ENCODE results near the gene GABARAPL2. TPM values are rescaled to one million over a fixed set of nuclear protein-coding genes. Genes with fewer than 3 reads are reported as not detected.
A peak's percentile ranks its signal among the peaks of the same experiment; 100 is the strongest.
"Not testable (repeated sequence)": the region's sequence is repeated elsewhere in the genome, so short reads cannot be mapped to it uniquely, and the experiment has no call there.

The GABARAPL2 gene
- polyA plus RNA-seq, 4 donors, result 194 to 206 (median 199) TPM

DNA sequence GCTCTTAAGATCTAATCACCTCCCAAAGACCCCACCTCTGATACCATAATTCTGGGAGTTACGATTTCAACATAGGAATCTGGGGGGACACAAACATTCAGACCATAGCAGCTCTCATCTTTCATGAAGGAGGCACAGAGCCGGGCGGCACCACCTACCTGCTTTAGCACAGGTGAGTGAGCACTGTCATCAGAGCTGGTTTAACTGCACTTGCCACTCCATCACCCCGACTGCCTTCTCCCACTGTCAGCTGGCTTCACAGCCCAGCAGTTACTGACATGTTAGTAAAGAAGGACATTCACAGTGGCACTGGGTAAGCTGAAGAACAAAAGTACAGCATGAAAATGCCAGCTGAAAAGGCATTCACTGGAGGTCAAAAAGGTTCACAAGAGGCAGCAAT lies 22.5 kb downstream of the GABARAPL2 start:
- no peak for DNase-seq (ENCODE audit: low read depth in 4 of 4, low spot score in 3 of 4)

DNA sequence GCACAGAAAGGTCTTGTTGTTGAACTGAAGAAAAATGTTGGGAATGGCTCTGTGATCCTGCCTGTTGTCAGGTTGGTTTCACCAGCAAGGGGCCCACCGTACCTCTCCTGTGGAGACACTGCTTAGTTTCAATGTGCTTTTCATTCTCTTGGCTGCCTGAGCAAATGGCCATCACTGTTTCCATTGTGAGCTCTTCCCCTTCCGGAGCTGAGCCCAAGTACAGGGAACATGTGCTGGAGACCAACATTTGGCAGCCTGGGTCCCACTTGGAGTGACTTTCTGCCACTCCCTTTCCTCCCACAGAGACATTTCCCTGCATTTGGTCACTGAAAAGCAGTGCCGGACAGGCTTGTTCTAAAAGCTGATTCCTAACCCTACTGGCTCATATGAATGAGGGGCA lies 23.1 kb downstream of the GABARAPL2 start:
- DNase-seq (ENCODE audit: low read depth in 4 of 4, low spot score in 3 of 4), result no peak

DNA sequence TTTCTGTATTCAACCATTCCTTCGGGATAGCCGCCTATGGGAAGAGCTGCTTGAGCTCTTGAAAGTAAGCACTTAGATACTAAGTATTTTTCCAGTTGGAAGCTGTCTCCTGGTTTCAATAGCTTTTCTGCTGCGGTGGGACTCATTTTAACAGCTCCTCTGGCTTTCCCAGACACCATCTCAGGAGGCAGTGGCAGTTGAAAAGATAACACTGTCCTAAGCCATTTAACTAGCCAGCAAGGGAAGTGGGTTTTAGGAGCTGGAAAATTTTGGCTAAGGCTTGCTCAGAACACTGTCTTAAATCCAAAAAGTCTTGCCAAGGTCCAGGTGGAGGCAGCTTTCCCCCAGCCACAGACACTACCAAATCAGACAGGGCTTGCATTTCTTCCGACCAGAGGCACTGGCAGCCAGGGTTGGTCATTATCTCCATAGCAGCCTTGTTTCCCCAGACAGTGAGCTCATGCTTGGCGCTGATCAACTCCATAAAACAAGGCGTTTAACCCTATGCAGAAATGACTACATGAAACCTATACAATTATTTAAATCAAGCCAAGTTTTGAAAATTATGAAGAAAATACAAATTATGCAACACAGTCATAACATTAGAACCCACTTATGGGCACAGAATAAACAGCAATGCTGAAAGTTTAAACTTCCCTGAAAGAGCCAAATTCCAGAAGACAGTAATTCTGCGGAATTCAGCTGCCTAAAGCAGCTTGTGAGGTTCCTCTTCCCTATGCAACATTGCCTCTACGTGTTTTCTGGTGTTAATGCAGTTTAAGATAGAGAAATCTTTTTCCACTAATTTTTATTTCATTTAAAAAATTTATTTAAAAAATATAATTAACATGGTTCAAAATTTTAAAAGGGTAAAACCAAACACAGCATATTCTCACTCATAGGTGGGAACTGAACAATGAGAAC lies 25.0 kb downstream of the GABARAPL2 start:
- DNase-seq (ENCODE audit: low read depth in 4 of 4, low spot score in 3 of 4), result no peak

DNA sequence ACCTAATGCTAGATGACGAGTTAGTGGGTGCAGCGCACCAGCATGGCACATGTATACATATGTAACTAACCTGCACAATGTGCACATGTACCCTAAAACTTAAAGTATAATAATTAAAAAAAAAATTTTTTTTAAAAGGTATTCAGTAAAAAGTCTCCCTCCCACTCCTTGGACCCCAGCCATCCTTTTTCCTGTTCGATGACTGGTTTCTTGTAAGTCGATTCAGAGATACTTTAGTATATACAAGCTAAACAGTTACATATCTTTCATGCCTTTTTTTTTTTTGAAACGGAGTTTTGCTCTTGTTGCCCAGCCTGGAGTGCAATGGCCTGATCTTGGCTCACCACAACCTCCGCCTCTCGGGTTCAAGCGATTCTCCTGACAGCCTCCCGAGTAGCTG lies 25.7 kb downstream of the GABARAPL2 start:
- not testable (repeated sequence) for DNase-seq (ENCODE audit: low read depth in 4 of 4, low spot score in 3 of 4)

DNA sequence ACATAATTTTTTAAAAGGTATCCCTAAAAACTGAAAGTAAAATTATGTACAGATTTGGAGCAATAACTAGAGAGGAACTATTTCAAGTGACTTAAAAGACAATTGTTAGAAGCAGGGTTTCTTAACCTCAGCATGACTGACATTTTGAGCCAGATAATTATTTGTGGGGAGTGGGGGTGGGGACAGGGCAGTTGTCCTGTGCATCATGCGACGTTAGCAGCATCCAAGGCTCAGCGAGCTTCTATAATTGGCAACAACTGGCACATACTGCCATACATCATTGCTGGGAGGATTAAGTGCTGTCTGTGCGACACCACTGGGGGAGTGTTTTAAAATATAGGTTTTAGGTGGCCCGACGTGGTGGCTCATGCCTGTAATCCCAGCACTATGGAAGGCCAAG lies 27.1 kb downstream of the GABARAPL2 start:
- DNase-seq (ENCODE audit: low read depth in 4 of 4, low spot score in 3 of 4), result no peak

DNA sequence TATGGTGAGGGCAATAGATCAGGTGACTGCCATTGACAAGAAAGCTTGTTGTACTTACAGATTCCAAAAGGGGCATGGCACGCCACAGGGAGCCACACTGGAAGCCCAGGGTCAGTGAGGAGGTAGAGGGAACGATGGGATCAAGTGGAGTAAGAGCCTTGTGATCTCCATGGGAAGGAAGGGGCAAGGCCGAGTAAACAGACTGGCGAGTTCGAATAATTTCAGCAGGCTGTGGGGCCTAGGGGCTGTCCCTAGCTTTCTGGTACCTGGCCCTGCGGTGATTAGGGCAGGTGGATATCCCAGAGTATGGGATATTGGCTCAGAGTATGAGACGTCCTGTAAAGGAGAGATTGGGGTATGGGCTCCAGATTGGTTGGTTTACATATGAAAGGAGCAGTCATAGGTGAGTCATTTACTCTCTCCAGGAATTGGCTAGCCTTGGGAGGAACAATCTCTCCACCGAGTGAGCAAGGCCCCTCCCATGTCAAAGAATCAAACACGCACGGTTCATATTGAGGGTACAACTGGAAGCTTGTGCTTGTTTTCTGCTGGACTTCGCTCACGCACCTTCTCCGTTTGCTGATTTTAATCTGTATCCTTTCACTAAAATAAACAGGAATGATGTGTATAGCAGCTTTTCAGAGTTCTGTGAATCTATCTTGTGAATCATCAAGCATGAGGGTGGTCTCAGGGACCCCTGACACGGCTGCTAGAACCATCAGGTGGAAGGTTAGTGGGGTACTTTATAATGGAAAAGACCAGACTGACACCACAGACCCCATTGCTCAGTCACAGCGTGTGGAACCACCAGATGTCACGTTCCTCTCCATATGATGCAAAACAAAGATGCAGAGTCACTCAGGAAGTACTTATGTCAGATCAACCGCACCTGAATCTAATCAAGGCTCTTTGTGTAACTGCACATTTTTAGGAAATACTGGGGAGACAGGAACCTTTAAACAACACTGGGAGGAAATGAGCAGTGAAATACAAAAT lies 27.9 kb downstream of the GABARAPL2 start:
- no peak for DNase-seq (ENCODE audit: low read depth in 4 of 4, low spot score in 3 of 4)

DNA sequence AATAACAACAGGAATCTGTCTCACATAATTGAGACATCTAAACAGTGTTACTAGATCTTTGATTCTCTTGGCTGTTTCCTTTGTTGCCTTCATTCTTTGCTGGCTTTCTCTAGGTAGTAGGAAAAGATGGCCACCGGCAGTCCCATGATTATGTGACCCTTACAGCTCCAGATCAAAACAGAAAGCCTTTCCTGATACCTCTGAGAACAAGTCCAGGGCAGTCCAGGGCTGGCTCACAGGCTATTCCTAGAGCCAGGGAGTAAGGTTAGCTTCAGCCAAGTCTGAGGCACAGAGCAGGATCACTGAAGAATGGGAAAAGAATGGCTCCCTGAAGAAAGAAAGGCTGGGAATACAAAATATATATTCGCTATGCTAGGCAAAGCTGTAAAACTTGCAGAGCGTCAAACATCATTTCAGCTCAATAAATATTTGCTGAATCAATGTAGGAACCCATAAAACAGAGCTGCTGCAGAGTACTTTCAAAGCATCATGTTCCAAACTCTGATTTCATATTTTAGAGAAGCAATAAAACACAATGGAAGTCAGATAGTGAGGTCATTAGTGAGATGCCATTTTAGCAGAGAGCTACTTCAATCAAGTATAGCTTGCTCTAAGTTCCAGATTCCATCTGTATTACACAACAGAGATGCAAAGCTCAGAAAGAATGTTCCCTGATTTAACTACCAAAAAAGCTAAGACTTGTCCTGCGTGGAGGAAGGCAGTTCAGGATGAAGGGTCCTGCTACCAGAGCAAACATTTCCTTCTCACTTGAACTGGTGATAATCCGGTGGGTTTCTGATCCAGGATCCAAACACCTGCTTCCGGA lies 33.5 kb downstream of the GABARAPL2 start:
- no peak for DNase-seq (ENCODE audit: low read depth in 4 of 4, low spot score in 3 of 4)

DNA sequence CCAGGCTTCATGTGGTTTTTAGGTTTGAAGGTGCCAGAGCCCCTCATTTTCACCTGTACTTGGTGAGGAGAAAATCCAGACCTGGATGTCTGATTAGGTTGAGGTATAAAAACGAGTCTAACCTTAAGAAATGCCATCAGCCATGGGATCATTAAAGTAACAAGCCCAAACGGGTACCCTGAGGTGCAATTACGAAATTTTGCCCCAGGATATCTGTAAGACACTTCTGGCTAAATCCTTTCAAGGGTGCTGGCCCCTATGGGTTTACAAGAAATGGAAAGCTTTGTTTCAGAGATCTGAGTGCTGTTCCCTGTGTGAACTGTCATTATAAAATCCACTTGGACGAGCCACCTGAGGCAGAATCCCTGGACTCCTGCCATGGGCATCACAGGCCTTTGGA lies 37.1 kb downstream of the GABARAPL2 start:
- DNase-seq (ENCODE audit: low read depth in 4 of 4, low spot score in 3 of 4), result no peak

DNA sequence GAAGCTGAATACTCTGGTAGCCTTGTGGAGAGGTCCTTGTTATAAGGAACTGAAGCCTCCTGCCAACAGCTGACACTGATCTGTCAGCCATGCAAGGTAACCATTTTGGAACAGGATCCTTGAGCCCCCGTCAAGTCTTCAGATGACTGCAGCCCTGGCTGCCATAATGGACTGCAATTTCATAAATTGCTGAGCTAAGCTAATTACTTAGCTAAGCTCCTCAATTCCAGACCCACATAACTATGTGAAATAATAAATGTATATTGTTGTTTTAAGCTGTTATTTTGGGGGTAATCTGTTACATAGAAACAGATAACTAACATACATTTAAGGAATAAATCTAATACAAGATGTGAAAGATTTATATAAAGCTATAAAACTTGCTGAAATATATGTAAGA lies 40.3 kb downstream of the GABARAPL2 start:
- DNase-seq (ENCODE audit: low read depth in 4 of 4, low spot score in 3 of 4), result no peak

DNA sequence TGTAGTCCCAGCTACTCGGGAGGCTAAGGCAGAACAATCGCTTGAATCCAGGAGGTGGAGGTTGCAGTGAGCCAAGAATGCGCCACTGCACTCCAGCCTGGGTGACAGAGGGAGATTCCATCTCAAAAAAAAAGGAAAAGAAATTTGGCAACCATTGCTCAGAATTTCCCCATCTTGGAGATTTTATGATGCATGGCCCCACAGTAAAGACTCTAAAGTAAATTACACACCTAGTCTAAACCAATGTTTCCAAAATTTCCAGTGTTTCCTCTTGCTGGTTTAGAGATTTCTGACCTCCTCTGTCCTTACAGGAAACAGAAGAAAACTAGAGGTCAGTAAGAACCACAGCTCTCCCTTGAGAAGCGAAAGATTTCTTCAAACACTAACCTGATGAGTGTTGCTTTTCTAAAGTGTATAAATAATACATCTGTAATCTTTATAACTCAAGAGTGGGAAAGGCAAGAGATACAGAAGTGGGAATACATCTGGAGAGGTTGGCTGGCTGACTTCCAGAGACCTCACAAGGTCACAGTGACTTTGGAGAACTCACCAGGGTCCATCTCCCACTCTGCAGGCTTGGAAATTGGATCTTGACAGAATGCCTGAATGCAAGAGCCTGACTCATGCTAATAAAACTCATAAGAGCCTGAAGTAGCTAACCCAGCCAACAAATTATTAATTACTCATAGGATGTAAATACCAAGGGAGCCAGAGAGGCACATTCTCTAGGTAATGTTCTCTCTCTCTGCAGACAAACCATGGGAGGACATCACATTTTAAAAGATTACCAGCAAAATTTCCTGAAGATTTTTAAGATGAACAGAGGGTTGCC lies 48.1 kb downstream of the GABARAPL2 start:
- no peak for DNase-seq (ENCODE audit: low read depth in 4 of 4, low spot score in 3 of 4)

DNA sequence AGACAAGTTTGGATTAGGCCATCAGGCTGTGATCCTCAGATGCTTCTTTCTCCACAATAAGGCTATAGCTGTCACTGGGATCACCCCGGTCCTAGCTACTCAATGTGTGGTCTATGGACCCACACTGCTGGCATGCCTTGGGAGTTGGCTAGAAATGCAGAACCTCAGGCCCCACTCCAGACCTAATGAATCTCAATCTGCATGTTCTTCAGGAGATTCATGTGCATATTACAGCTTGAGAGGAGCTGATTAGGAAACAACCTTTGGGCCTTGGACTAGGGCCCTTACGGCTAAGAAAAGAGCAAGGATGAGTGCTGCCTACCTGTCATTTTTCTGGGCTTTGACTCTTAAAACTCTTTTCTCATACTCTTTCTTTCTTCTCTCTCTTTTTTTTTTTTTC lies 49.4 kb downstream of the GABARAPL2 start:
- no peak for DNase-seq (ENCODE audit: low read depth in 4 of 4, low spot score in 3 of 4)

DNA sequence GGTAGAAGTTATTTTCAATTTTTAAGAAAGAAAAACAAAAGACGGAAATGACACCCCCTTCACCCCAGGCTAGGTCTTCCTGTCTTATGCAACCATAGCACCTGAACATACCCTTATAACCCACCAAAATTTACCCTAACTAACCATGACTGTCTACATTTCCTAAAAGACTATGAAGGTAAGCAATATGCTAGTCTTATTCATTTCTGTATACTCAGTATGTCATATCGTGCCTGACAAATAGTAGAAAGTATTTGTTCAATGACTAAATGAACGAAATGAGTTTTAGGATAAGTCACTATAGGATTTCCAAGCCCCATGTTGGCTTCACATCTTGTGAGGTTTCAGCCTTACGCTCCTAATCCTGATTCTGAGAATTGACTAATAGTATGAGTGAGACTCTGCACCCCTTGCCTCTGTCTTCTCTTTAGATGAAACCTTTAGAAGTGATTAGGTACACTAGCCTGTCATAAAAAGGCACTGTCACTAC lies 50.4 kb downstream of the GABARAPL2 start:
- no peak for DNase-seq (ENCODE audit: low read depth in 4 of 4, low spot score in 3 of 4)

DNA sequence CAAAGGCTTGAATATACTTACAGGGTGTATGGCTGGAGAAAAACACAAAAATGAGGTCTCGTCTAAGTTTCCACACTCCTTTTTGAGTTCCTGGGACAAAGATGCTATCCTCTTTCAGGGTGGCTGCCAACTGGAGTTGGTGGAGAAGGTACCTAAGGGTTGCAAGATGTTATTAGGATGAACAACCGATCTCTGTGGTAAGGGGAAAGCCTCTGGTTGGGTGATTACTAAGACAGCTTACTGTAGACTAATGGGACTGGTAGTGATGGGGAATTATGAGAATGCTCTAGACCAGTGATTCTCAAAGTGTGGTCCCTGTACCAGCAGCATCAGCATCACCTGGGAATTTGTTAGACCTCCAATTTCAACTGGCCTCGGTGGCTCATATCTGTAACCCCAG lies 50.9 kb downstream of the GABARAPL2 start:
- DNase-seq (ENCODE audit: low read depth in 4 of 4, low spot score in 3 of 4), result no peak

DNA sequence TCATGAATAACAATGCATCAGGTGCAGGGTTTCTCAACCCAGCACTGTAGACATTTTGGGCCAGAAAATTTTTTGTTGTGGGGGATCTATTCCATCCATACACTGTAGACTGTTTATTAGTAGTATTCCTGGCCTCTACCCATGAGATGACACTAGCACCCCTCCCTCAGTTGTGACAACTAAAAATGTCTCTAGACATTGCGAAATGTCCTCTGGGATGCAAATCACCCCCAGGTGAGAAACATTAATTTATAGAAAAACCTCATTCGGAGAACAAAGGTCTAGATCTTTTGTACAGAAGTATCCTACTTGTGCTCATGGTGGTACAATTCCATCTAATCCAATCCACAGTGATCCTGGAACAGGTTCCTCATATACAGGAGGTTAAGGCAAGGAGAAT lies 52.6 kb downstream of the GABARAPL2 start:
- no peak for DNase-seq (ENCODE audit: low read depth in 4 of 4, low spot score in 3 of 4)

DNA sequence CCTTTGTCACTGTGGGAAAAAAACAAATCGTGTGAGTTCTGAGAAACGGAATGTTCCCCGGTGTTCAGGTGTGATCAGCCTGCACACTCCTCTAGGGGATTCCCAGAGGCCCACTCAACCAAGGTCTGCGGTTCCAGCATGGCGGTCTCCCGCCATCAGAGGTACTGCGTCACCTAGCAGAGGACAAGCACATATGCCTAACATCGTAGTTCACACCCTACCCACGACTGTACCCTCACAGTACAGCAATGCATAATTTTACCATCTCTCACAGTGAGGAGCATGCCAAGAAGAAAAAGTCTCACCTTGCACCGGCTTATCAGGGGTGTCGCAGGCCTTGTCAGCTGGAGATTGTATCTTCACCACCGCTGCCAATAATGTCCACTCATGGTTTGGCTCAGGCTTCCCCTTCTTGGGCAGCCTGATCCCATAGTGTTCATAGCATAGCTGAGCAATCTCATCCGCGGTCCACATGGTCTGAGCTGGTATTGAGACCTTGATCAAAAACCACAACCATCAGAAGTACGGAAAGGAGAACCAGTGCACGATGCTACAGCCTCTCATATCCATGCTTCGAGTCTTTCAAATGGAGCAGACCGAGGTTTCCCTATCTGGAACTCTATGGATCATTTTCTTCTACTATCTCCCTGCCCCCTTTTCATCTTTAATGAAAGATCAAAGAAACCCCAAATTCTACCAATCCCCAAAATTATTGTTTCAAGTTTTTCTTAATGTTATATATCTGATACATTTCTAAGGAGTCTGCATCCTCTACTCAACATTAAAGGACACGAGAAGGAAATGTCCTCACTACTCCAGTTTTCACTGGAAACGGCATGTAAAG lies 54.4 kb downstream of the GABARAPL2 start:
- no peak for DNase-seq (ENCODE audit: low read depth in 4 of 4, low spot score in 3 of 4)

DNA sequence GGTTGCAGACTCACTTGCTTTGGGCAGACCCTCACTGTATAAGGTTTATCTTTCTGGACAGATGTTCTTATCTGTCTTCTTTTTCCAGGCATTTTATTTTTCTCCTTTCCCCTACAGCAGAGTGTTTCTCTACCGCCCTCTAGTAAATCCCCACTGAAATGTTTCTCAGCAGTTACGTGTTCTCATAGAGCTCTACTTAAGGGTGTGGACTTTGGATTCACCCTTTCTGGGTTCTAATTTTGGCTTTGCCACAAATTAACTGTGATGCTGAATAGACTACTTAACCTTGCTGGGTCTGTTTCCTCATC lies 54.9 kb downstream of the GABARAPL2 start:
- DNase-seq (ENCODE audit: low read depth in 4 of 4, low spot score in 3 of 4), result no peak

DNA sequence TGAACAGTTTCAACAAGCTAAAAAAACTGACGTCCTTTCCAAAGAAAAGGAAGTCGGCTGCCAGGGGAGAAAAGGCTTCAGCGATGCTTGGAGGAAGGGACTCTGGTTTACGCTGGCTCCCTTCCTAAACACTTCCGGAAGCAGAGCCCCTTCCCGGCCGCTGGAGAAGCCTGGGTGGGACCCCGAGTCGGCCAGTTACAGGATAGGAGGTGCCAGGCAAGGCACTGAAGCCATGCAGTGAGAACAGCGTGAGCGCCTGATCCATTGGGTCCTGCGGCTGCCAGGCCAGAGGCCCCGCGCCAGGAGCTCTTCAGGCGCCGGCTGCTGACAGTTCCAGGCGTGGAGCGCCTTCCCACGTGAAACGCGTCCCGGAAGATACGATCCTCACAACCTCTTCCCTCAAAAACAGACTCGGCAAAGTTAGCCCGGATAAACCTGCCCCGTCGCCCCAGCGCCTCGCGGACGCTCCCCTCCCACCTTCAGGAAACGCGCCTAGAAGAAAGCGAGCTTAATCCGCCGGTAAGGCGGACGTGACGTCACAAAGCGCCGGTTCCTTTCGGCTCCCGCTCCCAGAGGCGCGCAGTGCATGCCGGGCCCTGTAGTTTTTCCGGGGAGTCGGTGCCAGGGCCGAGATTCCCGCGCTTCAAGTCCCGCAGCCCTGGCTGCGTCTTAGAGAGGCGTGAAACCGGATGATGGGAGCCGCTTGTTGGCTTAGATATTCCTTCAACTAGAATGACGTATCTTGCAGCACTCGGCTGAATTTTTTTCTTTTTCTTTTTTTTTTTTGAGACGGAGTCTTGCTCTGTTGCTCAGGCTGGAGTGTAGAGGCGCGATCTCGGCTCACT lies 56.8 kb downstream of the GABARAPL2 start, which contains the start of gene ADAT1:
Gene ADAT1, minus strand, starts transcription at position 521 of the 845 bp plus-strand sequence. CDS start 2,482 bp downstream, outside the sequence.
- DNase-seq (ENCODE audit: low read depth in 4 of 4, low spot score in 3 of 4), result peak; percentile 94 to 98 (median 97)

DNA sequence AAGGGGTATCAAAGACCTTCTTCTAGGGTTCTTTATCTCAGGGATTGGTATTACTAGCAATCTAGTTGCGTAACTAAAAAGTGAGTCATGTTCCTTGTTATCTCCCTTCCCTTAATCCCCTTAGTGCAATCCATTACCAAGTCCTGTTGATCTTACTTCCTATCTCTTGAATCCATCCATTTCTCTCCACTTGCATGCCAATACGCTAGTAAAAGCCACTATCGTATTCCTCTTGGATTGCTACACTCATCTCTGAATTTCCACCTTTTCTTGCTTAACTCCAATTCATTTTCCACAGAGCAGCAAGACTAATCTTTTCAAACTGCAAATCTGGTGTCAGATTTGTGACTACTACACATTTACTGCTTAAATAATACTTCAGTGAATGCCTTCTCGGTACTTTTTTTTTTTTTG lies 58.7 kb downstream of the GABARAPL2 start:
- no peak for DNase-seq (ENCODE audit: low read depth in 4 of 4, low spot score in 3 of 4)

Data from right renal pelvis (tissue), 4 donors.